Psoas muscle (tissue), 8 donors: ENCODE results near the gene CRMP1. TPM values are rescaled to one million over a fixed set of nuclear protein-coding genes. Genes with fewer than 3 reads are reported as not detected.

Experiments used
- ATAC-seq, 4 donors: fragments of 200-7000 bp; cut with Tn5 transposase; one replicate each; pipeline ENCODE4 v1.9.1; 2020; ENCODE audit warnings: moderate library complexity in 3 of 4, mild to moderate bottlenecking in 2 of 4
- DNase-seq, 2 donors: peaks; one replicate each; pipeline ENCODE4 v3.0.0-alpha.2; 2020
- H3K27ac ChIP-seq: fragments of 200-600 bp; one replicate; pipeline ENCODE4 v1.8.0; 2022
- H3K27me3 ChIP-seq, 3 donors: fragments of 200-600 bp in 1 of 3; one replicate each; pipeline versions ENCODE4 v1.6.1 to v1.8.0; 2013 to 2022; ENCODE audit warnings: low read length in 2 of 3, mild to moderate bottlenecking in 2 of 3, moderate library complexity in 1 of 3; ENCODE audit not compliant: insufficient read depth in 3 of 3
- H3K36me3 ChIP-seq, 2 donors: fragments of 200-600 bp in 1 of 2; one replicate each; pipeline versions ENCODE4 v1.6.1 to v1.8.0; 2013 to 2022; ENCODE audit warnings: low read depth in 1 of 2, mild to moderate bottlenecking in 1 of 2, moderate library complexity in 1 of 2; ENCODE audit not compliant: insufficient read depth in 1 of 2
- H3K4me1 ChIP-seq: fragments of 200-600 bp; one replicate; pipeline ENCODE4 v1.8.0; 2022
- H3K4me3 ChIP-seq: fragments of 200-600 bp; one replicate; pipeline ENCODE4 v1.8.0; 2022; ENCODE audit warnings: mild to moderate bottlenecking
- H3K9me3 ChIP-seq: fragments of 200-600 bp; one replicate; pipeline ENCODE4 v1.8.0; 2022
- WGBS, 3 donors: extraction: QIAGEN DNeasy Blood & Tissue Kit; methylation state at CpG; one replicate each; pipeline versions ENCODE4 v1.1.6 to v1.1.7; 2013; 5-methylcytosine and 5-hydroxymethylcytosine counted together
- intact Hi-C, 2 donors: fragments of 100-400 bp; cut with DNase I; formaldehyde crosslinking; loops; one replicate each; pipeline versions ENCODE4 v1.11.0 to v1.14.2; 2022
- polyA plus RNA-seq, 3 donors: library from polyadenylated mRNA; stranded (reverse); fragments of 200-250 nt; gene quantifications; one replicate each; pipeline ENCODE4 v1.2.3, GENCODE V29; 2013
- total RNA-seq, 4 donors: library from RNA; stranded (reverse); fragmentation: NEBNext Ultra II Directional in 2 of 4; extraction: Animal tissue kit (Norgen Biotek cat#: 25700) in 2 of 4; gene quantifications; one replicate each; pipeline versions ENCODE4 v1.2.1 to v1.2.4, GENCODE V29; 2021 to 2023
- TF ChIP-seq, protein P1 (sequence below): fragments of 200-600 bp; IDR thresholded peaks from one replicate; pipeline ENCODE4 v1.8.0; 2022; ENCODE audit warnings: antibody characterized with exemption
- donor health status: healthy with polysubstance abuse.
- donor health status: DM: no; HTN: no; CAD: no; lungs with moderate emphysema.
- donor health status: Bipolar disorder and iron deficiency.
- donor health status: healthy.
- donor health status: DM: yes; HTN: yes; CAD: no.
- donor health status: DM: no; HTN: no; CAD: no.
- donor health status: DM: no; HTN: no; CAD: no.
- donor health status: DM: yes; HTN: yes; CAD: no.

The CRMP1 gene
- total and polyA plus RNA-seq, 7 donors, result 0.10 to 0.89 (median 0.39) TPM

DNA sequence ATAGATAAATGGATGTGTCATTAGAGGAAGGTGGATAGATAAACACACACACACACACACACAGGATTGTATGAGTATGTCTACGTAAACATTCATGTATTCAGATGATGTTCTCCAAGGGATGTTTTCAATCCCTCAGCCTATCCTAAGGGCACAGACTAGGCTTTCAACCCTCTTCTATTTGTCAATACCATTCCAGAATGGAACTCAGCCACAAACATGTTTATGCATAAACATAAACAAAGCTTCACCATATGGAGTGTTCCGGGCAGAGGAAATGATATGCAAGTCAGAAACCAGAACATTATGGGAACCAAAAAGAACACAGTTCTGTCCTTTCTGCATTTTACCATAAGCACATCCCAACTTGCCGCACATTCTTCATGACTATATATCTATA lies 25.0 kb downstream of the CRMP1 start:
- WGBS, 3 donors, result 93 to 94% (median 93%) methylated on average over 3 of the region's 3 CpGs
- intact Hi-C loops, result no loop called here
- DNase-seq (no peak), ATAC-seq (no peak)
- Histone ChIP-seq H3K36me3 (no peaks in the 10 kb centered on the region), H3K4me1 (no peaks in the 10 kb centered on the region), H3K27me3 (peaks cover 0 to 8% (median 5%) of the 10 kb centered on the region in 3 donors), H3K9me3 (no peaks in the 10 kb centered on the region), H3K27ac (no peak overlapping the region), H3K4me3 (no peak overlapping the region)
- TF ChIP-seq, protein P1, sequence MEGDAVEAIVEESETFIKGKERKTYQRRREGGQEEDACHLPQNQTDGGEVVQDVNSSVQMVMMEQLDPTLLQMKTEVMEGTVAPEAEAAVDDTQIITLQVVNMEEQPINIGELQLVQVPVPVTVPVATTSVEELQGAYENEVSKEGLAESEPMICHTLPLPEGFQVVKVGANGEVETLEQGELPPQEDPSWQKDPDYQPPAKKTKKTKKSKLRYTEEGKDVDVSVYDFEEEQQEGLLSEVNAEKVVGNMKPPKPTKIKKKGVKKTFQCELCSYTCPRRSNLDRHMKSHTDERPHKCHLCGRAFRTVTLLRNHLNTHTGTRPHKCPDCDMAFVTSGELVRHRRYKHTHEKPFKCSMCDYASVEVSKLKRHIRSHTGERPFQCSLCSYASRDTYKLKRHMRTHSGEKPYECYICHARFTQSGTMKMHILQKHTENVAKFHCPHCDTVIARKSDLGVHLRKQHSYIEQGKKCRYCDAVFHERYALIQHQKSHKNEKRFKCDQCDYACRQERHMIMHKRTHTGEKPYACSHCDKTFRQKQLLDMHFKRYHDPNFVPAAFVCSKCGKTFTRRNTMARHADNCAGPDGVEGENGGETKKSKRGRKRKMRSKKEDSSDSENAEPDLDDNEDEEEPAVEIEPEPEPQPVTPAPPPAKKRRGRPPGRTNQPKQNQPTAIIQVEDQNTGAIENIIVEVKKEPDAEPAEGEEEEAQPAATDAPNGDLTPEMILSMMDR, result no peak

- ATAC-seq (no peak), DNase-seq (no peak)
- no peak overlapping the region for H3K27ac ChIP-seq
- H3K36me3 ChIP-seq, result no peaks in the 10 kb centered on the region
- intact Hi-C loops, result no loop called here
- WGBS, 3 donors, result 69 to 70% (median 69%) methylated on average over 10 of the region's 10 CpGs
- TF ChIP-seq, protein P1, result no peak
- H3K27me3 ChIP-seq, result peaks cover 0 to 8% (median 5%) of the 10 kb centered on the region in 3 donors
- no peak overlapping the region for H3K4me3 ChIP-seq
- no peaks in the 10 kb centered on the region for H3K4me1 ChIP-seq
- H3K9me3 ChIP-seq, result no peaks in the 10 kb centered on the region
Measured at GRCh38 chr4:5866841-5867813, 25.8 kb downstream of the CRMP1 start.

DNA sequence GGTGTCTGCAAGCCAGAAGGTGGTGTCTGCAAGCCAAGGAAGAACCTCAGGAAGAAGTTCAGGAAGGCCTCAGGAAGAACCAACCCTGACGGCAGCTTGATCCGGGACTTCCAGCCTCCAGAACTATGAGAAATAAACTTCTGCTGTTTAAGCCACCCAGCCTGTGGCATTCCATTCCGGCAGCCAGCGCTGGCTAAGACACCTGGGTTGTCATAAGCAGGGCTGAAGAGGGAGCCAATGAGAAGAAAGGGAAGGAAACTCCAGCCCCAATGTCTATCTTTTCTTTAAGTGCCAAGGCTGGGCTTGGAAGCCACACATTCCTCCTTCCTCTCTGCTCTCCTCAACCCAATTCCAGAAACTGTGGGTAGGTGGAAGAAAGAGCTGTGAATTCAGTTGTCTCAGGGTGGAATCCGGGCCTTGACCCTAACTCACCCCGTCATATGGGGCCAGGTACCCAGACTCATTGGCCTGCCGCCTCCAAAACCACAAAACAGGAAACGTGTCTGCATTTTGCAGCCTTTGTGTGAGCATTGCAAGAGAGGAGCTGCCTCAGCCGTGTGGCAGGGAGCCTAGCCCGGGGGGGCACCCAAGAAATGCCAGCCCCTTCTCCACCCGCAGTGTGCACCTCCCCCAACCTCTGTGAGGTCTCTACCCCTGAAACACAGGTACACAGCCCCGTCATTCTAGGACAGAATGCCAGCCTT lies 26.8 kb downstream of the CRMP1 start:
- Histone ChIP-seq H3K27me3 (peaks cover 0 to 8% (median 8%) of the 10 kb centered on the region in 3 donors), H3K9me3 (no peaks in the 10 kb centered on the region), H3K27ac (no peak overlapping the region), H3K4me3 (no peak overlapping the region), H3K36me3 (no peaks in the 10 kb centered on the region), H3K4me1 (no peaks in the 10 kb centered on the region)
- ATAC-seq (no peak), DNase-seq (no peak)
- WGBS, 3 donors, result 64 to 71% (median 70%) methylated on average over 12 of the region's 12 CpGs
- intact Hi-C loops, result no loop called here
- TF ChIP-seq, protein P1, result no peak

DNA sequence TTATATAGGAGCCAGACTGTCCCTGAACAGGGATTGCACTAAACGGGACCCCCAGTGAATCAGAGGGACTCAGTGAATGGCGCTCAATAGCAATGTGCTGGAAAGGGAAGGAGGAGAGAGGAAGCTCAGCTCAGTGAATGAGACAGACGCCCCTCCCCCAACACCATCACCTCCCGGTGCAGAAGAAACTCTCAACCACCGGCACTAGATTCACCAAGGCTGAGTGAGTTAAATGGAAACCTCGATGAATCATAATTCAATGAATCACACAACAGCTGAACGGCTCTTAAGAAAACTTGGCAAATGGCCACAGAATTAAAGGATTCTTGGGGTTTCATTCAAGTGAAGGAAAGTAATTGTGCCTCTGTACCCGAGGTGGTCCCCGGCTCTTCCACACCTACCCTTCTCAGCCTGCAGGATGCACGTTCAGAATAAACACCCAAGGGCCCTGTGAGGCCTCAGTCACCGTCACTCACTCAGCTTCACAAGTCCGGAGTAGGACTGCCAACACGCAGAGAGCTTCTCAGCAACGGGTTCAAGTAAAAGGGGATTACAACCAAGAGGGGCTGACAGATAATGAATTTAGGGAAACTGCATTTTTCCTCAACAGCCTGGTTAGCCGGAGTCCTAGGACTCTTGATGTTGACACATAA lies 29.3 kb downstream of the CRMP1 start:
- no peaks in the 10 kb centered on the region for H3K9me3 ChIP-seq
- intact Hi-C loops, result no loop called here

More for the DNA sequence above, 29.3 kb downstream of the CRMP1 start:
- H3K27me3 ChIP-seq, result peaks cover 0 to 6% (median 5%) of the 10 kb centered on the region in 3 donors
- no peak overlapping the region for H3K27ac ChIP-seq
- TF ChIP-seq, protein P1, result no peak
- DNase-seq (no peak), ATAC-seq (no peak)
- H3K4me1 ChIP-seq, result no peaks in the 10 kb centered on the region
- WGBS, 3 donors, result 36 to 43% (median 38%) methylated on average over 15 of the region's 15 CpGs
- no peak overlapping the region for H3K4me3 ChIP-seq
- no peaks in the 10 kb centered on the region for H3K36me3 ChIP-seq
